ENCODE data around the gene LRBA.

The LRBA gene

GRCh38 chr4:150215601-150216000, 799.5 kb downstream of the LRBA start:
- DNase-seq (ENCODE audit: low read depth in 2 of 2) = no peak

Measured in stimulated activated CD4-positive, alpha-beta T cell treated with anti-CD3 and anti-CD28 coated beads, Interleukin-1b, Interleukin-23, amount 100 ng/mL, for 1 hour (primary cell).